GM23338 (cell line): ENCODE measurements around the gene DPEP2NB.

ENCODE experiments used
- CREB1 ChIP-seq: fragments of 250-450 bp; sonication (Bioruptor Pico); IDR thresholded peaks from 2 replicates; pipeline ENCODE4 v1.5.0; 2020; ENCODE audit warnings: low read depth, mild to moderate bottlenecking, moderate library complexity
- CTCF ChIP-seq, 2 experiments: fragments of 200-600 bp in 1 of 2; sonication (generic) in 1 of 2; conservative IDR thresholded peaks; 2 replicates each; pipeline versions ENCODE4 v1.5.1 to v1.6.1; 2016 to 2017; ENCODE audit warnings: antibody characterized with exemption in 2 of 2, low read depth in 2 of 2, mild to moderate bottlenecking in 2 of 2, moderate library complexity in 1 of 2
- ETS1 ChIP-seq: IDR thresholded peaks from 2 replicates; pipeline ENCODE4 v1.6.1; 2016; ENCODE audit warnings: antibody characterized with exemption
- EZH2 ChIP-seq: fragments of 200-600 bp; sonication (generic); IDR thresholded peaks from one replicate; pipeline ENCODE4 v1.8.0; 2017; ENCODE audit warnings: antibody characterized with exemption, mild to moderate bottlenecking, low read depth; ENCODE audit not compliant: unreplicated experiment
- EZH2phosphoT487 ChIP-seq: fragments of 200-600 bp; sonication (generic); IDR thresholded peaks from one replicate; pipeline ENCODE4 v1.8.1; 2018; ENCODE audit warnings: antibody characterized with exemption; ENCODE audit not compliant: unreplicated experiment
- POLR2AphosphoS5 ChIP-seq: IDR thresholded peaks from 2 replicates; pipeline ENCODE4 v1.6.1; 2016; ENCODE audit warnings: antibody characterized with exemption, low read depth
- REST ChIP-seq: IDR thresholded peaks from one replicate; pipeline ENCODE4 v1.6.1; 2018; ENCODE audit warnings: antibody characterized with exemption; ENCODE audit not compliant: unreplicated experiment
- ZNF114 ChIP-seq: fragments of 250-450 bp; sonication (Bioruptor Pico); IDR thresholded peaks from 2 replicates; pipeline ENCODE4 v1.5.0; 2020; ENCODE audit warnings: mild to moderate bottlenecking, moderate library complexity
- ZNF331 ChIP-seq: fragments of 250-450 bp; sonication (Bioruptor Pico); IDR thresholded peaks from 2 replicates; pipeline ENCODE4 v1.5.0; 2020; ENCODE audit warnings: low read depth, mild to moderate bottlenecking, moderate library complexity
- ZNF462 ChIP-seq: fragments of 250-450 bp; sonication (Bioruptor Pico); IDR thresholded peaks from 2 replicates; pipeline ENCODE4 v1.5.0; 2020; ENCODE audit warnings: mild to moderate bottlenecking, moderate library complexity

GRCh38 chr16:67992661-67993206, 23.0 kb downstream of the DPEP2NB start:
- TF ChIP-seq POLR2AphosphoS5 = no peak
- TF ChIP-seq EZH2 = no peak
- TF ChIP-seq CTCF (conservative IDR thresholded peaks at IDR 0.05; ENCODE audit: low read depth in 2 of 2) = no peak
- TF ChIP-seq ZNF114 (CRISPR knock-in tag) = no peak
- TF ChIP-seq ETS1 = no peak
- no peak for TF ChIP-seq REST
- no peak for TF ChIP-seq ZNF331
- no peak for TF ChIP-seq CREB1 (CRISPR knock-in tag)
- TF ChIP-seq ZNF462 (CRISPR knock-in tag) = no peak
- no peak for TF ChIP-seq EZH2phosphoT487
